Mesendoderm (in vitro differentiated cells): ENCODE measurements around the gene CHCHD6.
A peak's percentile ranks its signal among the peaks of the same experiment; 100 is the strongest.
"Not testable (repeated sequence)": the region's sequence is repeated elsewhere in the genome, so short reads cannot be mapped to it uniquely, and the experiment has no call there.

Experiments used
- DNase-seq: peaks from one replicate; pipeline ENCODE4 v3.0.0; 2013
- H2AK5ac ChIP-seq: 2 replicates; pipeline ENCODE4 v1.6.1; 2013; ENCODE audit warnings: low read length, inconsistent platforms
- H2BK120ac ChIP-seq: 2 replicates; pipeline ENCODE4 v1.6.1; 2013; ENCODE audit warnings: low read depth, mild to moderate bottlenecking, low read length, moderate library complexity, mixed read lengths
- H2BK15ac ChIP-seq: replicated peaks from 2 replicates; pipeline ENCODE4 v1.6.1; 2013; ENCODE audit warnings: low read depth, mild to moderate bottlenecking, moderate library complexity
- H2BK5ac ChIP-seq: 2 replicates; pipeline ENCODE4 v1.6.1; 2013; ENCODE audit warnings: low read length, inconsistent platforms
- H3K18ac ChIP-seq: 2 replicates; pipeline ENCODE4 v1.6.1; 2013; ENCODE audit warnings: mild to moderate bottlenecking, low read length, mixed read lengths
- H3K23ac ChIP-seq: one replicate; pipeline ENCODE4 v1.6.1; 2013; ENCODE audit warnings: low read length
- H3K27ac ChIP-seq: 2 replicates; pipeline ENCODE4 v1.5.1; 2013; ENCODE audit warnings: low read depth, mild to moderate bottlenecking, inconsistent platforms, low read length, moderate library complexity
- H3K27me3 ChIP-seq: 2 replicates; pipeline ENCODE4 v1.6.1; 2013; ENCODE audit warnings: low read length, control low read depth, mild to moderate bottlenecking, inconsistent platforms; ENCODE audit not compliant: insufficient read depth, poor library complexity
- H3K36me3 ChIP-seq: 2 replicates; pipeline ENCODE4 v1.6.1; 2013; ENCODE audit warnings: low read length, inconsistent platforms; ENCODE audit not compliant: control insufficient read depth, insufficient read depth
- H3K4ac ChIP-seq: one replicate; pipeline ENCODE4 v1.6.1; 2013; ENCODE audit warnings: low read depth, mild to moderate bottlenecking, low read length, moderate library complexity
- H3K4me1 ChIP-seq: 2 replicates; pipeline ENCODE4 v1.6.1; 2013; ENCODE audit warnings: low read depth, low read length, inconsistent platforms; ENCODE audit not compliant: control insufficient read depth
- H3K4me2 ChIP-seq: 2 replicates; pipeline ENCODE4 v1.6.1; 2013; ENCODE audit warnings: low read length
- H3K4me3 ChIP-seq: 2 replicates; pipeline ENCODE4 v1.5.1; 2013; ENCODE audit warnings: mild to moderate bottlenecking, low read length
- H3K56ac ChIP-seq: one replicate; pipeline ENCODE4 v1.6.1; 2013; ENCODE audit warnings: low read length
- H3K79me1 ChIP-seq: 2 replicates; pipeline ENCODE4 v1.6.1; 2013; ENCODE audit warnings: low read length, inconsistent platforms
- H3K79me2 ChIP-seq: 2 replicates; pipeline ENCODE4 v1.6.1; 2013; ENCODE audit warnings: mild to moderate bottlenecking, low read length; ENCODE audit not compliant: control insufficient read depth, insufficient read depth
- H3K9ac ChIP-seq: 2 replicates; pipeline ENCODE4 v1.6.1; 2013; ENCODE audit warnings: low read length, inconsistent platforms
- H4K5ac ChIP-seq: one replicate; pipeline ENCODE4 v1.6.1; 2013; ENCODE audit warnings: low read length
- H4K8ac ChIP-seq: one replicate; pipeline ENCODE4 v1.6.1; 2013; ENCODE audit warnings: low read depth, mild to moderate bottlenecking, control low read depth, low read length, moderate library complexity
- WGBS: extraction: QIAGEN DNeasy Blood & Tissue Kit; methylation state at CpG from one replicate; pipeline ENCODE4 v1.1.7; 2013; ENCODE audit warnings: low lambda C conversion rate, missing lambda C conversion rate; ENCODE audit not compliant: insufficient coverage; ENCODE audit errors: extremely low coverage; 5-methylcytosine and 5-hydroxymethylcytosine counted together

CHCHD6 gene

DNA sequence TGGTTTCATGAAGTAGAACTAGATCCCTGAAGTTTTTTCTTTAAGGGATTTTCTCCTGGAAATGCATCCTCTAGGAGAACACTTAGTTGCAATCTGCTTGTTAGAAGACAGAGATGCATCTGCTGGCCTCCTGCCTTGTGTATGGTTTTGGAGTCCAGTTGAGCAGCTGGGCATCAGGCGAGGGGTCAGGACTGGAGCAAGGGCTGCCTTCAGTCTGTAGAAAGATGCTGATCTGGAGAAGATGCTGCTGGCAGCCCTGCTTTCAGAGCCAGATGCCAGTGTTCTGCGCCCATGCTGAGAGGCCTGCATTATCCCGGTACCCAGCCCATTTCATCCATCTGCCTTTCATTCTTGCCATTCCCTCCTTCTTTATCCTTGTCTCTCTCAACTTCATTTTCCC, 77.4 kb downstream of the CHCHD6 start:
- Histone ChIP-seq H4K8ac (no peak overlapping the region), H3K79me1 (no peaks in the 10 kb centered on the region), H3K4me1 (peaks cover 7% of the 10 kb centered on the region), H3K18ac (no peak overlapping the region), H3K56ac (no peak overlapping the region), H3K4me3 (no peak overlapping the region), H2BK15ac (no peak overlapping the region), H3K79me2 (no peaks in the 10 kb centered on the region), H2BK120ac (no peak overlapping the region), H3K4me2 (no peak overlapping the region), H3K23ac (no peak overlapping the region), H3K9ac (no peak overlapping the region), H2AK5ac (no peak overlapping the region), H3K36me3 (no peaks in the 10 kb centered on the region), H3K27ac (no peak overlapping the region), H3K4ac (no peak overlapping the region), H3K27me3 (no peaks in the 10 kb centered on the region), H4K5ac (no peak overlapping the region), H2BK5ac (no peak overlapping the region)
- no CpG with 5 or more reads among the region's 3 CpGs for WGBS
- DNase-seq, result no peak

DNA sequence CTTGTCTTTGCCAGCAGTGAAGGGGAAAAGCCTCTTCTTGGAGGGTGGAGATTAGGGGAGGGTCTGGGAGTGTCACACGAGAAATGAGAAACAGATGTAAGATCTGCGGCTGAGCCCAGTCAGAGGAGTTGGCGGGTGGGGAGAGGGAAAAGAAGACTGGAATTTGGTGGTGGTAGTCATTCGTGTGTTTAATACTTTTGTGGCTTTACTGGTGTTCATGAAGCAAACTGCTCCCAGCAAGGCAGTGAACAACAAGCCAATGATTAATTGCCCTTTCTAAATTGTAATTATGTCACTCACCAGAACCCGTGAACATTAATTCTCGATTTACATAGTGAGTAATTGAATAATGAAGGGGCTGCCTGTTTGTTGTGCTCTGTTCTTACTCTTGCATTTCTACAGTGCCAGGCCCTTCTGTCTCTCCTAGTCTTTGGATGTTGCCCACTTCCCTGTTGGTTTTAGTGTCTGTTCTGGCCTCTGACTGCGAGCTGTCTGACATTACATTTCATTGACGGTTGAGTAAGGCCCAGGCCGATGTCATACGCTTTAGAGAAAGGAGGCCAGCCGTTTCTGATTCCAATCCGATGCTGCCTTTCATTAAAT, 78.0 kb downstream of the CHCHD6 start:
- H3K27ac ChIP-seq, result no peak overlapping the region
- no peak overlapping the region for H3K4me2 ChIP-seq
- peaks cover 7% of the 10 kb centered on the region for H3K4me1 ChIP-seq
- H3K23ac ChIP-seq, result no peak overlapping the region
- H2BK5ac ChIP-seq, result no peak overlapping the region
- H3K9ac ChIP-seq, result no peak overlapping the region
- no CpG with 5 or more reads among the region's 12 CpGs for WGBS
- H3K4ac ChIP-seq, result no peak overlapping the region
- H3K4me3 ChIP-seq, result no peak overlapping the region
- no peak overlapping the region for H4K8ac ChIP-seq
- DNase-seq, result no peak
- H4K5ac ChIP-seq, result no peak overlapping the region
- H3K36me3 ChIP-seq, result no peaks in the 10 kb centered on the region
- H3K18ac ChIP-seq, result no peak overlapping the region
- H3K27me3 ChIP-seq, result no peaks in the 10 kb centered on the region
- H3K56ac ChIP-seq, result no peak overlapping the region
- H3K79me1 ChIP-seq, result no peaks in the 10 kb centered on the region
- H2AK5ac ChIP-seq, result no peak overlapping the region
- H2BK120ac ChIP-seq, result no peak overlapping the region
- H2BK15ac ChIP-seq, result no peak overlapping the region
- H3K79me2 ChIP-seq, result no peaks in the 10 kb centered on the region

DNA sequence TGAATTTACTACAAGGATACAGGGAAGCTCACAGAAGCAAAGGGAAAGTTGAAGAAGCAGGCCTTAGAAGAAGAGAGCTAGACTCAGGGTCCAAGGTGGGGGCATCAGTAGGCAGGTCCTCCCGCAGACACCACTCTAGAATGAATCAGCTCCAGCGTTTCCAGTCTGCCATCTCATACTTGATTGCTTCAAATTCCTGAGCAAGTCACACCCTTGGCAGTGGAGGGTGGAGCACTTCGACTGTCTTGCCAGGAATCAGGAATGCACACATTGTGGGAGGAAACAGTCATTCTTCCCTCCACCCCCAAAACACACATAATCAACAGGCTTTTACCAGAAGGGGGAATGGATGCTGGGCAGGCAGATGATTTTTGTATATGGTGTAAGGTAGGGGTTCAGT, 78.5 kb downstream of the CHCHD6 start:
- H3K4me1 ChIP-seq, result peaks cover 5% of the 10 kb centered on the region

DNA sequence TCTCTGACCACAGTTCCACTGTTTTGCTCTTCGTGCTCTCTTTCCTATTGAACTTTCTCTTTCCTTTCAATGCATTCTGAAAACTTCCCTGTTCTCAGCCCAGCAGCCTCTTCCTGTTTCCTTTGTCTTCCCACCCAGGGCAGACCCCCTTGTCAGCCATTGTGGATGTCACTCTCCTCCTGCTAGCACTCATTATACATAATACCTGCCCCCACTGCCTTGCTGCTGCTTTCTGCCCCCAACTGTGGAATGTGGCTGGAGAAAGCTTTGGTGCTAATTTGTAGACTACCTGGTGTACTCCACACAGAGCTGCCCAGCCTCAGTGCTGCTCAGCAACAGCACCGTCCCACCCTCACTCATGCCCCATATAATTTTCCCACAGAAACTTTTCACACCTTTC, 80.2 kb downstream of the CHCHD6 start:
- Histone ChIP-seq H2BK15ac (no peak overlapping the region), H3K4ac (no peak overlapping the region), H3K79me2 (no peaks in the 10 kb centered on the region), H3K27ac (peak overlapping the region; percentile 0), H3K9ac (no peak overlapping the region), H3K4me2 (no peak overlapping the region), H3K4me3 (no peak overlapping the region), H4K5ac (peak overlapping the region; percentile 66), H3K27me3 (no peaks in the 10 kb centered on the region), H4K8ac (no peak overlapping the region), H3K18ac (peak overlapping the region; percentile 43), H3K4me1 (peaks cover 5% of the 10 kb centered on the region), H3K79me1 (no peaks in the 10 kb centered on the region), H3K56ac (peak overlapping the region; percentile 65), H2AK5ac (no peak overlapping the region), H2BK120ac (no peak overlapping the region), H2BK5ac (peak overlapping the region; percentile 22), H3K36me3 (no peaks in the 10 kb centered on the region), H3K23ac (no peak overlapping the region)
- peak; percentile 54 for DNase-seq
- no CpG with 5 or more reads among the region's 2 CpGs for WGBS

More for the DNA sequence above, 78.5 kb downstream of the CHCHD6 start:
- no peak overlapping the region for H2AK5ac ChIP-seq
- DNase-seq, result peak; percentile 87
- no peak overlapping the region for H3K27ac ChIP-seq
- H3K27me3 ChIP-seq, result no peaks in the 10 kb centered on the region
- WGBS, result no CpG with 5 or more reads among the region's 3 CpGs
- H4K5ac ChIP-seq, result no peak overlapping the region
- no peaks in the 10 kb centered on the region for H3K36me3 ChIP-seq
- no peak overlapping the region for H3K4ac ChIP-seq
- no peak overlapping the region for H3K56ac ChIP-seq
- H3K4me2 ChIP-seq, result no peak overlapping the region
- no peak overlapping the region for H2BK5ac ChIP-seq
- H4K8ac ChIP-seq, result no peak overlapping the region
- H3K9ac ChIP-seq, result no peak overlapping the region
- H3K79me2 ChIP-seq, result no peaks in the 10 kb centered on the region
- H2BK15ac ChIP-seq, result no peak overlapping the region
- H3K23ac ChIP-seq, result no peak overlapping the region
- H2BK120ac ChIP-seq, result no peak overlapping the region
- H3K18ac ChIP-seq, result peak overlapping the region; percentile 44
- no peaks in the 10 kb centered on the region for H3K79me1 ChIP-seq
- H3K4me3 ChIP-seq, result no peak overlapping the region

DNA sequence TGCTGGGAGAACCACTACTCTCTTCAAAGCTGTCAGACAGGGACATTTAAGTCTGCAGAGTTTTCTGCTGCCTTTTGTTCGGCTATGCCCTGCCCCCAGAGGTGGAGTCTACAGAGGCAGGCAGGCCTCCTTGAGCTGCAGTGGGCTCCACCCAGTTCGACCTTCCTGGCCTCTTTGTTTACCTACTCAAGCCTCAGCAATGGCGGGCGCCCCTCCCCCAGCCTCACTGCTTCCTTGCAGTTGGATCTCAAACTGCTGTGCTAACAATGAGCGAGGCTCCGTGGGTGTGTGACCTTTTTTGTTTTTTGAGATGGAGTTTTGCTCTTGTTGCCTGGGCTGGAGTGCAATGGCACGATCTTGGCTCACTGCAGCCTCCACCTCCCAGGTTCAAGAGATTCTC, 87.3 kb downstream of the CHCHD6 start:
- H3K4ac ChIP-seq, H2BK120ac ChIP-seq, H3K18ac ChIP-seq, H2BK5ac ChIP-seq, H3K4me2 ChIP-seq, H3K79me1 ChIP-seq, H3K79me2 ChIP-seq, H4K5ac ChIP-seq, H3K4me3 ChIP-seq, DNase-seq, H3K9ac ChIP-seq, H3K36me3 ChIP-seq, H3K27ac ChIP-seq, H3K27me3 ChIP-seq, H3K4me1 ChIP-seq, H4K8ac ChIP-seq, H3K23ac ChIP-seq, H2BK15ac ChIP-seq, H3K56ac ChIP-seq, H2AK5ac ChIP-seq: not testable (repeated sequence)
- WGBS, result no CpG with 5 or more reads among the region's 7 CpGs

DNA sequence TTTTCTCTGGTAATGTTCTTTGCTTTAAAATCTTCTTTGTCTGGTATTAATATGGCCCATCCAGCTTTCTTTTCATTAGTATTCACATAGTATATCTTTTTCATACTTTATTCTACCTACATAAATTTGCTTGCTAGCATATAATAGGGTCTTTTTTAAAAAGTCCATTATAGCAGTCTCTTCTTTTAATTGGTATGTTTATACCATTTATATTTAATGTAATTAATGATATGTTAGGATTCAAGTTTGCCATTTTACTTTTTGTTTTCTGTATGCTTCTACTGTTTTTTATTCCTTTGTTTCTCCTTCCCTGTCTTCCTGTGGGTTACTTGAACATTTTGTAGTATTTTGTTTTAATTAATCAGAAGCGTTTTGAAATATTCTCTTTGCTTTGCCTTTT, 89.0 kb downstream of the CHCHD6 start:
- Histone ChIP-seq H3K79me2 (no peaks in the 10 kb centered on the region), H3K4me3 (no peak overlapping the region), H2BK15ac (no peak overlapping the region), H3K18ac (no peak overlapping the region), H3K9ac (no peak overlapping the region), H3K4me1 (no peaks in the 10 kb centered on the region), H3K23ac (no peak overlapping the region), H3K36me3 (no peaks in the 10 kb centered on the region), H3K27ac (no peak overlapping the region), H3K79me1 (peaks cover 2% of the 10 kb centered on the region), H3K4ac (no peak overlapping the region), H3K27me3 (no peaks in the 10 kb centered on the region), H4K8ac (no peak overlapping the region), H4K5ac (no peak overlapping the region), H3K4me2 (no peak overlapping the region), H2AK5ac (no peak overlapping the region), H3K56ac (no peak overlapping the region), H2BK5ac (no peak overlapping the region), H2BK120ac (no peak overlapping the region)
- no CpG with 5 or more reads among the region's 1 CpG for WGBS
- DNase-seq, result no peak
